NCI-H345 treated with DMSO at 0.1 percent for 48 hours (cell line): ENCODE results near the gene ELAPOR1.
"Not testable (repeated sequence)": the region's sequence is repeated elsewhere in the genome, so short reads cannot be mapped to it uniquely, and the experiment has no call there.

Experiments
- DNase-seq: peaks from one replicate; lab custom pipeline; 2025; ENCODE audit not compliant: unreplicated experiment; lab: John Stamatoyannopoulos, UW

The ELAPOR1 gene

GRCh38 chr1:109136766-109137165 lies 22.9 kb downstream of the ELAPOR1 start:
- no peak for DNase-seq

DNA sequence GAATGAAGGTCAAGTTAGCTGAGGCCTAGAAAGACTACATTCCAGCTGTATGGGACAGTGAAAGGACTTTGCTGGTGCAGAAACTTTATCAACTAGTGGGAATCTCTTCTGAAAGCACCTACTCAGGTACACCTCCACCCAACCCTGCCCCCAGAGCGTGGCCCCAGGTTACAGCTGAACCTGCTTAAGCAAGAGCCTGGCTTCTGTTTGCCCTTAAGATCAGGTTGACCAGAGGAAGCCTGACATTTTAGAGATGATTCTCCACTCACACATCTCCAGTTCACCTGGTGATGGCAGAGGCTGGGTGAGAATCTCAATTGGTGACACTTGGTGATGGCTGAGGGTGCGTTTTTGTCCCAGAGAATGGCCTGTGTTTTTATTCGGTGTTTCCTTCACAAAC lies 24.0 kb downstream of the ELAPOR1 start:
- no peak for DNase-seq

DNA sequence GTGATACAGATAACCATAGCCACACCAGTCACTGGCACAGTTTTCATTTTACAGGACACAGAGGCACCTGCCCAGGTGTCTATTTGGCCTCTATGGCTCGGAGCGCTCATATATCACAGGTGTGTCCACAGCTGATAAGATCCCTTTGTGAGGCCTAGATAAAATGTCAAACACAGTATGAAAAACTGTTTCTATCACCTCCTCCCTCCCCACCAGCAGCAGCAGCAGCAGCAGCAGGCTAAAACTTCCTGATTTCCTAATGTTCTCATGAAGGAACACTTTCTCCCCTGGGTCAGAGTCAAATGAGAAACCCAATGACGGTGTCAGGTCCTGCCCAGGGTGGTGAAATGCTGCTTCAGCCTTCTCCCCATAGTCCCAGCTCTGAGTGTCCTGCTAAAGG lies 24.4 kb downstream of the ELAPOR1 start:
- DNase-seq, result no peak

DNA sequence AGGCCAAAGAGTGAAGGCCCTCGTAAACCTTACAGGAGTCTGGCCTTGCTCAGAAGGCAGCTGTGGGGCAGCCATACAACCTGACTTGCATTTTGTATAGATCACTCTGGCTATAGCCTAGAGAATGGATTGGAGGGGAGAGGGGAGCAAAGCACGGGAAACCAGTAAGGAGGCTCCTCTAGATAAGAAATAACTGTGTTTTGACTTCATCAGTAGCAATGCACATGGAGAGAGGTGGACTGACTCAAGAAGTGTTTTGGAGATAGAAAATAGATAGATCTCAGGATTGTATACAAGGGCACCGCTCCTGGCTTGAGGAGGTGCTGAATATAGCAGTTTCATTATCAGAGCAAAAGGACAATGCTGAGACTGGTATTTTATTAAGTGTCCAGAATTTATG lies 26.5 kb downstream of the ELAPOR1 start:
- no peak for DNase-seq

- no peak for DNase-seq
Observed at GRCh38 chr1:109142260-109142659, 28.3 kb downstream of the ELAPOR1 start.

GRCh38 chr1:109142725-109143124 lies 28.8 kb downstream of the ELAPOR1 start:
- DNase-seq, result not testable (repeated sequence)

GRCh38 chr1:109148987-109149561 lies 35.2 kb downstream of the ELAPOR1 start:
- DNase-seq, result no peak

DNA sequence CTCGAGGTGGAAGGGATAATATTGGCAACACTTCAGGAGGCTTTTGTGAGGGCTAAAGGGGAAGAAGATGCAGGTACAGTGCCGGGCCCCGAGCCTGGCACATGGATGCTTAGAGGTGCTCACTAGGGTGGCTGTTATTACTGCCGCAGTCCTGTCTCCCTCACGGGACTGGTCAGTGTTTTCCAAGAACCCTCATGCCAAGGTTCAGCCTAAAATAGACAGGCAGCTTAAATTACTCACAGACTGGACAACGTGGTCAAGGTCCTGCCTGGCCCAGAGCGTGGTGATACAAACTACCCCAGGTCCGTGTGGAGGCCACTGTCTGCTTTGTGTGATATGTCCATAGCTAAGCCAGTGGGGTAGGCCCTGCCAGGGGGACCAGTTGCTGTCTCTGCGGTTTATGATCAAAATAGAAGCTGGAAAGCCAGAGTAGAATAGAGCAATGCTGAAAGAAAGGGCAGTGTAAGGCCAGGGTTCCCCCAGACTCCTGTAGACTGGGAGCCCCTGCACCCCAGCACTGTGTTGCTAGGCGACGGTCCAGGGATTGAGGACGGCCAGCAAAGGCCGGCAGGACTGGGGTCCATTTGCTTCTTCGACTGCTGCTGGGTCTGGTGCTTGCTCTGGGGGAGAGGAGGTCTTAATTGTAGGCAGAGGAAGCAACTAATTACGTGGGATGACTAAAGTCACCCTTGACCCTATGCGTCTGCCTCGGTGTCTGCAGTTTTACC lies 36.1 kb downstream of the ELAPOR1 start:
- no peak for DNase-seq

DNA sequence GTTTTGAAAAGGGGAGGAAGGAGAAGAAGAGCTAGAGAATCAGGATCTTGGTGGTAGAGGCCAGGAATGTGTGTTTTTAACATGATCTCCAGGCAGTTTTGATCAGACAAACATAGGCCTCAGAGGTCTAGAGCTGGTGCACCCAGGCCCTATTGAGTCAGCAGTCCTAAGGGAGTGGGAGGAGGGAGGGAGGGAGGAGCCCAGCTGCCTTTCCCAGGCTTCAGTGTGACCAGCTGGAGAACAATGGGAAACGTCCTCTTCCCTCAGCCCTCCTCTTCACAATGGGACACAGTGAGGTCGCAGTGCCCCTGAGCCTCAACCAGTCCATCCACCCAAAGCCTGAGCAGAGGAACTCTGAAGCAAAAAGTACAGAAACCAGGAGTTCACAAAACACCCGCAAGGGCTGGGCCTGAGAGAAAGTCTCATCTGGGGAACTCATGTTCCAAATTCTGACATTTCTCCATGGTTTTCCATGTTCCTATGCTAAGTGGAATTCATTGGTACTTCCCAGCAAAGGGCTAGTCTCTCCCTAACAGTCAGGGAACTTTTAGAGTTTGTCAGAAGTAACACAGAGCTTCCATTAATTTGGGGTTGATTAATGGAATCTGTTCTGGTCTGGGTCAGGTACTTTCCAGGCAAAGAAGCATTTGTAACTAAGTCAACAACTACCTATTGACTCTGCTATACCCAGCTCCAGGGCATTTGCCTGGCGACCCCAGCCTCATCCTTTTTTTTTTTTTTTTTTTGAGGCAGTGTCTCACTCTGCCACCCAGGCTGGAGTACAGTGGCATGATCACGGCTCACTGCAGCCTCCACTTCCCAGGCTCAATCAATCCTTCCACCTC lies 37.5 kb downstream of the ELAPOR1 start:
- DNase-seq, result no peak

DNA sequence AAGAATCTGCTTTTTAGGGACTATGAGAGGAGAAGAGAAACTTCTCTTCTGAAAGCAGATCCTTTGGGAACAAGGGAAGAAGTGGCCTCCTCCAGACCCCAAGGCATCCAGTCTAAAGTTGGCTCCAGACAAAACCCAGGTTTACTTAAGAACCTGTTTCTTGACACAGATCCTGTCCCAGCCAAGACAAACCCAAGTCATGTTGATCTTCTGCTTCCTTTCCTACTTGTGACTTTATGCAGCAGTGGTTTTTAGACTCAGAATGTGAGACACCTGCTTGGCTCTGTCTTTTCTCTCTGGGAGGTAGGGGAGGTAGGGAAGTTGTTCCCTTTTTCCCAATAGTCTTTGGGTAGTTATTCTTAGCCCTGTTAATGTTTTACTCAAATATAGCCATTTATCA lies 38.3 kb downstream of the ELAPOR1 start:
- DNase-seq, result no peak

DNA sequence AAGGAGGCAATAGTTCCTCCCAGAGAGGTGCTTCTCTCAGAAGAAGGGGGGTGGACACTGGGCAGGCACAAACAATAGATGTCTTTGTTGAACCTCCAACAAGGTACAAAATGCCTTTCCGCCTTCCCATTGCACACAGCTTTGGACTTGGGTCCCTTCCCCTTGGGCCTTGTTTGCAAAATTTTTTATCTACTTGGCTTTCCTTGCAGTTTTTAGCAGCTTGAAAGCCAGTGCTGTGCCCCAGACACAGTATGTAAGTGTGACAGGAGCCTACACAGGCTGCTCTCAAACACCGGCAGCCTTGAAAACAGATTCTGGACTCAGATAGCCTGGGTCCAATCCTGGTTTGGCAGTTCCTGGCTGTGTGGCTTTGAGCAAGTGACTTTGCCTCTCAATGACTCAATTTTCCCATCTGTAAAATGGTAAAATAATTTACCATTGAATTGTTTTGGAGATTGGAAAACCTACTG lies 43.0 kb downstream of the ELAPOR1 start:
- no peak for DNase-seq

DNA sequence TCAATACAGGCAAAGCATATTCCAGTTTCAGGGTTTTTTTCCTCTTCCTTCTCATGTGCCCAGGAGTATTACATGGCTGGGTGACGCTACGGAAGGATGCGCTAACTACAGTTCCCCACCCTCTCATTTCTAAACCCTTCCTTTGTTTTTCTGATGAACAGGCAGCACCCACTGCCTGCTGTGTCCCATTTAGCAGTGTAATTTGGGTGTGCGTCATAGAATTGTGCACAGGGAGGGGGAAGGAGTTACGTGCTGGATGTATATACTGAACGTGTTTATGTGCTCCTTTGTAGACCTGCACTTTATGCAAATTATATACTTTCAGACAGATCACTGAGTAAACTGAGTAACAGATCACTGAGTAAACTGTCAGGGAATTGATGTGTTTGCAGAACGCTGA lies 44.5 kb downstream of the ELAPOR1 start:
- DNase-seq, result peak; percentile 25

DNA sequence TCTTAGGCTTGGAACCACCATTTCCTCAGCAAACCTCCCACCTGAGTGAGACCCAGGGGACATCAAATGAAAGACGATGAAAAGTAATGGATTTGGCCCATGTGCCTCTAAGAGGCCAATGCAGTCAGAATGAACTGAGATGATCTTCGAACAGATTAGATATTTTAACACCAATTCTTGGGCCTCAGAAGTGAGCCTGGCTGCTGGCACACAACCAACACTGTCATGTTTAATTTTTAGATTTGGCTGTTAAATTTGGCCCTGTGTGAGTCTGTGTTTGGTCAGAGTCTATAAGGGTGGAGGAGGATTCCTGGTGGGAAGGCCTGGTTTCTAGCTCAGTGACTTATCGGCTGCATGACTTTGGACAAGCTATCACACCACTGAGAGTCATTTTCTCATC lies 45.4 kb downstream of the ELAPOR1 start:
- no peak for DNase-seq

DNA sequence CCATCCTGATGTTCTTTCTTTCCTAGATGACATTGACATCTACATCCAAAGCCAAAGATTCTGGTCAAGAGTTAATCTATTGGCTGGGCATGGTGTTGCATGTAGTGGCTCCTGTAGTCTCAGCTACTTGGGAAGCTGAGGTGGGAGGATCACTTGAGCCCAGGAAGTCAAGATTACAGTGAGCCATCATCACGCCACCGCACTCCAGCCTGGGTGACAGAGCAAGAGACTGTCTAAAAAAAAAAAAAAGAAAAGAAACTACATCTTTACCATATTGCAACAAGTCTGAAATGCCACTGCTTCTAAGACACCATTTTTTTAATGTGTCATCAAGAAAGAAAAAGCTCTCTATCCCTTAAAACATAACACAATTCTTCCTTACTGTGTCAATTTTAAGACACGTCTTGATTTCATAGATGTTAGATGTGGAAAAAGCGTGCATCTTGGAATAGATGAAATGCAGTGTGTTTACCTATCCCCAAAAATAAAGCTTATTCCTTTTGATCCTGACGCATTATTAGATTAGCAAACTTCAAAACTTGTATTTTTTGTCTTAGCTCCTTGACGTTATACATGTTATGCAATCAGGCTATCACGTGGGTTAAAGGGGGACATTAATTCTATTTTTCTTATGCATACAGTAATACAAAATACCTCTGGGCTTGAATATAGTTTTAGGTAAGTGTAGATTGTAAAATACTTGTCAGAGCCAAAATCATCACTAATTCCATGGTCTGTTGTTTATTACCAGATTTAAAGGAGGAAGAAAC lies 46.3 kb downstream of the ELAPOR1 start:
- no peak for DNase-seq

DNA sequence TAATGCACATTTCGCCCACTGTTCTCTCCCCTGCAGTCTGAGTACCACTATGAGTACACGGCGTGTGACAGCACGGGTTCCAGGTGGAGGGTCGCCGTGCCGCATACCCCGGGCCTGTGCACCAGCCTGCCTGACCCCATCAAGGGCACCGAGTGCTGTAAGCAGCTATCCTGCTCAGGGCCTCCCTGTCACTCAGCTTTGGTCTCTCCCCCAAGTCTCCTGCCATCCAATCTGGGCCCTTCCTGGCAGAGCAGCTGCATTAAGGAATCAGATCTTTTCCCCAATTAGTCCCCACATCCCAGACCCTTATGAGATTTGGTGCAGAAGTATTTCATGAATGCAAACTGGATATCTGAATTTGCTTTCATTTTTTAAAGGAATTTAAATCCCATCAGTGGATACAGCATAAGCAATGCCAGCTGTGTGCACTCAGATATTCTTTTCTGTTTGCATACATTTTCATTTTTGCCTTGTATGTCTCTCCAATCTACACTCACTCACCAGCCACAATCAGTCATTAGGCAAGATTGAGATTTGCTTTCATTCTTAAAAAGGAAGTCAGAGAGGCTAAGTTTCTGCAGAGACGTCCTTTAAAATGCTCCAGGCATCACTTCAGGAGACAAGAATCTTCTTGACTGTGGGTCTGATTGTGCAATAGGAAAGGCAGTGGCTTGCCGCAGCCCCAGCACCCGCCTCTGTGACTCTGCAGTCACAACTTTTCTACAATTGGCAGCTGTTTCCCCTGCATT lies 48.1 kb downstream of the ELAPOR1 start:
- no peak for DNase-seq

GRCh38 chr1:109162626-109163025 lies 48.7 kb downstream of the ELAPOR1 start:
- DNase-seq, result no peak

- no peak for DNase-seq
Observed at GRCh38 chr1:109163551-109163950, 49.6 kb downstream of the ELAPOR1 start.
